ENCODE measurements around the gene PROM2.

Gene PROM2

GRCh38 chr2:95275601-95276243 lies 1.5 kb downstream of the PROM2 start:
- TF ChIP-seq YY1 (IDR thresholded peaks at IDR 0.05; ENCODE audit: low read depth) (no peak), NFIC (IDR thresholded peaks at IDR 0.05) (no peak), EP300 (IDR thresholded peaks at IDR 0.05; ENCODE audit: borderline replicate concordance) (no peak), RAD21 (IDR thresholded peaks at IDR 0.05; ENCODE audit: low read depth) (no peak), MAX (IDR thresholded peaks at IDR 0.05) (no peak), REST (IDR thresholded peaks at IDR 0.05; ENCODE audit: low read depth) (no peak), EGR1 (IDR thresholded peaks at IDR 0.05) (no peak), FOXM1 (IDR thresholded peaks at IDR 0.05; ENCODE audit: borderline replicate concordance, low read depth) (no peak), CEBPB (IDR thresholded peaks at IDR 0.05) (no peak), ZBTB7A (IDR thresholded peaks at IDR 0.05; ENCODE audit: low read depth) (no peak), CREB1 (IDR thresholded peaks at IDR 0.05; ENCODE audit: low read depth) (no peak), TCF12 (IDR thresholded peaks at IDR 0.05; ENCODE audit: low read depth) (no peak), USF1 (IDR thresholded peaks at IDR 0.05) (no peak), TAF1 (IDR thresholded peaks at IDR 0.05; ENCODE audit: low read depth) (no peak), TEAD4 (IDR thresholded peaks at IDR 0.05) (no peak)

- TF ChIP-seq YY1 (IDR thresholded peaks at IDR 0.05; ENCODE audit: low read depth) (no peak), CREB1 (IDR thresholded peaks at IDR 0.05; ENCODE audit: low read depth) (no peak), EP300 (IDR thresholded peaks at IDR 0.05; ENCODE audit: borderline replicate concordance) (no peak), ZBTB7A (IDR thresholded peaks at IDR 0.05; ENCODE audit: low read depth) (no peak), NFIC (IDR thresholded peaks at IDR 0.05) (no peak), TCF12 (IDR thresholded peaks at IDR 0.05; ENCODE audit: low read depth) (no peak)
Measured at GRCh38 chr2:95276244-95276887, 2.1 kb downstream of the PROM2 start.

- TF ChIP-seq YY1 (IDR thresholded peaks at IDR 0.05; ENCODE audit: low read depth): no peak
- no peak for TF ChIP-seq REST (IDR thresholded peaks at IDR 0.05; ENCODE audit: low read depth)
- TF ChIP-seq RAD21 (IDR thresholded peaks at IDR 0.05; ENCODE audit: low read depth): no peak
- no peak for TF ChIP-seq MAX (IDR thresholded peaks at IDR 0.05)
- TF ChIP-seq EGR1 (IDR thresholded peaks at IDR 0.05): no peak
- TF ChIP-seq EP300 (IDR thresholded peaks at IDR 0.05; ENCODE audit: borderline replicate concordance): no peak
- no peak for TF ChIP-seq FOXM1 (IDR thresholded peaks at IDR 0.05; ENCODE audit: borderline replicate concordance, low read depth)
- TF ChIP-seq ZBTB7A (IDR thresholded peaks at IDR 0.05; ENCODE audit: low read depth): no peak
- TF ChIP-seq USF1 (IDR thresholded peaks at IDR 0.05): no peak
- TF ChIP-seq TCF12 (IDR thresholded peaks at IDR 0.05; ENCODE audit: low read depth): no peak
- no peak for TF ChIP-seq CEBPB (IDR thresholded peaks at IDR 0.05)
- TF ChIP-seq NFIC (IDR thresholded peaks at IDR 0.05): no peak
- no peak for TF ChIP-seq TAF1 (IDR thresholded peaks at IDR 0.05; ENCODE audit: low read depth)
- no peak for TF ChIP-seq CREB1 (IDR thresholded peaks at IDR 0.05; ENCODE audit: low read depth)
- no peak for TF ChIP-seq TEAD4 (IDR thresholded peaks at IDR 0.05)
Measured at GRCh38 chr2:95276888-95277245, 2.6 kb downstream of the PROM2 start.

GRCh38 chr2:95277246-95277906 lies 3.1 kb downstream of the PROM2 start:
- no peak for TF ChIP-seq YY1 (IDR thresholded peaks at IDR 0.05; ENCODE audit: low read depth)
- TF ChIP-seq MAX (IDR thresholded peaks at IDR 0.05): no peak
- peak; percentile 25; the same call in 1 of the 2 replicates for TF ChIP-seq RAD21 (IDR thresholded peaks at IDR 0.05; ENCODE audit: low read depth)

- no peak for TF ChIP-seq CREB1 (IDR thresholded peaks at IDR 0.05; ENCODE audit: low read depth)
- TF ChIP-seq ZBTB7A (IDR thresholded peaks at IDR 0.05; ENCODE audit: low read depth): no peak
- no peak for TF ChIP-seq NFIC (IDR thresholded peaks at IDR 0.05)
- TF ChIP-seq TAF1 (IDR thresholded peaks at IDR 0.05; ENCODE audit: low read depth): no peak
- no peak for TF ChIP-seq YY1 (IDR thresholded peaks at IDR 0.05; ENCODE audit: low read depth)
- no peak for TF ChIP-seq TEAD4 (IDR thresholded peaks at IDR 0.05)
- no peak for TF ChIP-seq CEBPB (IDR thresholded peaks at IDR 0.05)
- TF ChIP-seq TCF12 (IDR thresholded peaks at IDR 0.05; ENCODE audit: low read depth): no peak
- no peak for TF ChIP-seq EP300 (IDR thresholded peaks at IDR 0.05; ENCODE audit: borderline replicate concordance)
- no peak for TF ChIP-seq REST (IDR thresholded peaks at IDR 0.05; ENCODE audit: low read depth)
- TF ChIP-seq EGR1 (IDR thresholded peaks at IDR 0.05): no peak
- no peak for TF ChIP-seq USF1 (IDR thresholded peaks at IDR 0.05)
- no peak for TF ChIP-seq RAD21 (IDR thresholded peaks at IDR 0.05; ENCODE audit: low read depth)
- TF ChIP-seq FOXM1 (IDR thresholded peaks at IDR 0.05; ENCODE audit: borderline replicate concordance, low read depth): no peak
- no peak for TF ChIP-seq MAX (IDR thresholded peaks at IDR 0.05)
Measured at GRCh38 chr2:95278051-95278471, 3.8 kb downstream of the PROM2 start.
